ENCODE results near the gene TIE1. TPM values are rescaled to one million over a fixed set of nuclear protein-coding genes. Genes with fewer than 3 reads are reported as not detected.

TIE1 gene
- polyA plus RNA-seq, 3 donors: 0.16 TPM; not detected in 2

- no peaks in the 10 kb centered on the region for H3K9me3 Mint-ChIP-seq
- Histone ChIP-seq H3K4me3 (replicated peaks in 1 of 3; ENCODE audit: low read depth in 2 of 3, low read length in 3 of 3) (no peak overlapping the region), H3K4me1 (ENCODE audit: control insufficient read depth in 1 of 2, insufficient read depth in 2 of 2, low read length in 2 of 2) (peaks cover 0 to 2% of the 10 kb centered on the region in 2 donors), H3K9ac (ENCODE audit: insufficient read depth, low read length, poor library complexity, severe bottlenecking) (no peak overlapping the region), H3K27ac (ENCODE audit: low read depth in 1 of 2, low read length in 2 of 2) (no peak overlapping the region), H3K36me3 (replicated peaks in 1 of 2; ENCODE audit: control insufficient read depth in 1 of 2, insufficient read depth in 2 of 2, low read length in 2 of 2) (no peaks in the 10 kb centered on the region), H3K9me3 (replicated peaks in 1 of 2; ENCODE audit: control insufficient read depth in 1 of 2, insufficient read depth in 1 of 2, low read length in 2 of 2) (no peaks in the 10 kb centered on the region), H3K79me2 (ENCODE audit: insufficient read depth, low read length) (no peaks in the 10 kb centered on the region), H3K27me3 (ENCODE audit: control insufficient read depth in 2 of 2, insufficient read depth in 2 of 2, low read length in 2 of 2) (no peaks in the 10 kb centered on the region), H3K4me2 (replicated peaks; ENCODE audit: extremely low read depth, low read length, poor library complexity, severe bottlenecking) (no peak overlapping the region), H2AFZ (ENCODE audit: insufficient read depth, low read depth, low read length, poor library complexity, severe bottlenecking) (no peak overlapping the region), H4K20me1 (ENCODE audit: insufficient read depth, low read length) (no peaks in the 10 kb centered on the region)
- H3K4me1 Mint-ChIP-seq: peaks cover 7% of the 10 kb centered on the region
- H3K27me3 Mint-ChIP-seq (ENCODE audit: low read depth in 3 of 3): peaks cover 1 to 4% (median 2%) of the 10 kb centered on the region in 3 donors
- intact Hi-C loops (cut with micrococcal nuclease): no loop called here
- 92% methylated on average over 21 of the region's 24 CpGs for WGBS (ENCODE audit: insufficient coverage)
- no peak for DNase-seq
- no peak overlapping the region for H3K4me3 Mint-ChIP-seq
- no peak for TF ChIP-seq CTCF (IDR thresholded peaks at IDR 0.05)
- H3K36me3 Mint-ChIP-seq: no peaks in the 10 kb centered on the region
- no peak overlapping the region for H3K27ac Mint-ChIP-seq
These were observed 12.1 kb downstream of the TIE1 start for GRCh38 chr1:43312663-43313515.

DNA sequence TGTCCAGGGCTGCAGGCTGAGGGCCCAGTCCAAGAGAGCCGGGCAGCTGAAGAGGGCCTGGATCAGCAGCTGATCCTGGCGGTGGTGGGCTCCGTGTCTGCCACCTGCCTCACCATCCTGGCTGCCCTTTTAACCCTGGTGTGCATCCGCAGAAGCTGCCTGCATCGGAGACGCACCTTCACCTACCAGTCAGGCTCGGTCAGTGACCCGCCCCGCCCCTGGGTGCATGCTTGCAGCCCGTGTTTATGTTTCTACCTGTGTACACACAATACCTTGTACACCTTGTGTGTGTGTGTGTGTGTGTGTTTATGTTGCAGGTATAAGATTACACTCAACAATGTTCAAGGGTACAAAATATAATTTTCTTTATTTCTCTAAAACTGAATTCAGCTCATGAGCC lies 13.0 kb downstream of the TIE1 start:
- peaks cover 0 to 2% of the 10 kb centered on the region in 2 donors for H3K4me1 ChIP-seq (ENCODE audit: control insufficient read depth in 1 of 2, insufficient read depth in 2 of 2, low read length in 2 of 2)
- H3K27me3 ChIP-seq (ENCODE audit: control insufficient read depth in 2 of 2, insufficient read depth in 2 of 2, low read length in 2 of 2): no peaks in the 10 kb centered on the region
- peaks cover 1 to 4% (median 2%) of the 10 kb centered on the region in 3 donors for H3K27me3 Mint-ChIP-seq (ENCODE audit: low read depth in 3 of 3)
- no peak overlapping the region for H3K27ac Mint-ChIP-seq
- WGBS (ENCODE audit: insufficient coverage): 96% methylated on average over 6 of the region's 10 CpGs
- H3K4me3 Mint-ChIP-seq: no peak overlapping the region
- H3K36me3 ChIP-seq (replicated peaks in 1 of 2; ENCODE audit: control insufficient read depth in 1 of 2, insufficient read depth in 2 of 2, low read length in 2 of 2): no peaks in the 10 kb centered on the region
- H3K36me3 Mint-ChIP-seq: no peaks in the 10 kb centered on the region
- no peaks in the 10 kb centered on the region for H3K9me3 Mint-ChIP-seq
- no peak overlapping the region for H2AFZ ChIP-seq (ENCODE audit: insufficient read depth, low read depth, low read length, poor library complexity, severe bottlenecking)
- H4K20me1 ChIP-seq (ENCODE audit: insufficient read depth, low read length): no peaks in the 10 kb centered on the region
- intact Hi-C loops (cut with micrococcal nuclease): no loop called here
- no peak for DNase-seq
- H3K79me2 ChIP-seq (ENCODE audit: insufficient read depth, low read length): no peaks in the 10 kb centered on the region
- H3K4me3 ChIP-seq (replicated peaks in 1 of 3; ENCODE audit: low read depth in 2 of 3, low read length in 3 of 3): no peak overlapping the region
- no peak for TF ChIP-seq CTCF (IDR thresholded peaks at IDR 0.05)
- H3K27ac ChIP-seq (ENCODE audit: low read depth in 1 of 2, low read length in 2 of 2): no peak overlapping the region
- no peak overlapping the region for H3K4me2 ChIP-seq (replicated peaks; ENCODE audit: extremely low read depth, low read length, poor library complexity, severe bottlenecking)
- no peak overlapping the region for H3K9ac ChIP-seq (ENCODE audit: insufficient read depth, low read length, poor library complexity, severe bottlenecking)
- H3K4me1 Mint-ChIP-seq: peaks cover 7% of the 10 kb centered on the region
- no peaks in the 10 kb centered on the region for H3K9me3 ChIP-seq (replicated peaks in 1 of 2; ENCODE audit: control insufficient read depth in 1 of 2, insufficient read depth in 1 of 2, low read length in 2 of 2)

Data from CD14-positive monocyte (primary cell).